Rectal smooth muscle tissue (tissue), 1 donor: ENCODE results near the gene MGRN1.

Source experiments
- H3K27ac ChIP-seq: one replicate; pipeline ENCODE4 v1.7.0; 2013; ENCODE audit warnings: low read depth, low read length, inconsistent platforms
- H3K27me3 ChIP-seq: one replicate; pipeline ENCODE4 v1.7.0; 2013; ENCODE audit warnings: low read length; ENCODE audit not compliant: control insufficient read depth, insufficient read depth
- H3K36me3 ChIP-seq: one replicate; pipeline ENCODE4 v1.7.0; 2013; ENCODE audit warnings: low read length; ENCODE audit not compliant: control insufficient read depth, insufficient read depth
- H3K4me1 ChIP-seq: one replicate; pipeline ENCODE4 v1.7.0; 2013; ENCODE audit warnings: low read length; ENCODE audit not compliant: control insufficient read depth, insufficient read depth
- H3K4me3 ChIP-seq: one replicate; pipeline ENCODE4 v1.7.0; 2013; ENCODE audit warnings: low read length
- H3K9ac ChIP-seq: one replicate; pipeline ENCODE4 v1.7.0; 2013; ENCODE audit warnings: low read length

Gene MGRN1

DNA sequence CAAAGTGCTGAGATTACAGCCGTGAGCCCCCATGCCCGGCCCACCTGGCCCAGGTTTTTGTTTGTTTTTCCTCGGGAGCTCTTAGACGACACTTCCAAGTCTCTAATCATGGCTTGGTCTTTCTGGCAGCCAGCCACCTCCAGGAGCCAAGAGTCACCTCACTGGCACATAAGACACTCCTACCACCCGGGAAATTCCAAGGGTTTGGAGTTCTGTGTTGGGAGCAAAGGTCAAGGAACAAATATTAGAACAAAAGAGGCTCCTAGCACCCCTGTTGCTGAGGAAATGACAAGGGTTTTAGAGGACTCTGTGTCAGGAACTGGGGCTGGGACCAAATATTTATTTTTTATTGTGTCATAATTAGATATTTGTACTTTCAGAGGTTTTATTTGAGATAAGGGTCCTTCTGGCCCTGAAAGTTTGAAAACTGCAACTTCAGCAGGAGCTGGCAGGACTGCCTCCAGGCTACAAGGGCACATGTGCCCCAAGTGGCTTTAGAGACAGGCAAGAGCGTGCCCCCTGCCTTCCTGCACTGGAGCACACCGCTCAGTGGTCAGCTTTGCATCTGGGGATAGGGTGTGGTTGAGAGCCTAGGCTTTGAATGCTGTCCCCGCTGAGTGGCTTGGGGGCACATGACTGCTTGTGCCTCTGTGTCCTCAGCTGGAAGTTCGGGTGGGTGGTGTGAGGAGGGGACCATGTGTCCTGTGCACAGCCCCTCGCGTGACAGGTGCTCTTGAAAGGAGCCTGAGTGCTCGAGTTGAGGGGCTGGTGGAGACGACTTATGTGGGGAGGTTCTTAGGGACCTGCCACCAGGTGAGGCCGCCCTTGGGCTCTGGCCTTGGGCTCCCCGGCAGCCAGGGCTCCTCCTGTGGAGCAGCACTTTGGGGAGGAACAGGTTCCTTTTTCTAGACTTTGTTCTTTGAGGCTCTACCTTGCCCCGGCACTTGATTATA is 29.7 kb downstream of the MGRN1 start:
- Histone ChIP-seq H3K9ac (no peak overlapping the region), H3K27ac (no peak overlapping the region), H3K4me3 (no peak overlapping the region), H3K4me1 (no peaks in the 10 kb centered on the region), H3K36me3 (peaks cover 33% of the 10 kb centered on the region), H3K27me3 (no peaks in the 10 kb centered on the region)

DNA sequence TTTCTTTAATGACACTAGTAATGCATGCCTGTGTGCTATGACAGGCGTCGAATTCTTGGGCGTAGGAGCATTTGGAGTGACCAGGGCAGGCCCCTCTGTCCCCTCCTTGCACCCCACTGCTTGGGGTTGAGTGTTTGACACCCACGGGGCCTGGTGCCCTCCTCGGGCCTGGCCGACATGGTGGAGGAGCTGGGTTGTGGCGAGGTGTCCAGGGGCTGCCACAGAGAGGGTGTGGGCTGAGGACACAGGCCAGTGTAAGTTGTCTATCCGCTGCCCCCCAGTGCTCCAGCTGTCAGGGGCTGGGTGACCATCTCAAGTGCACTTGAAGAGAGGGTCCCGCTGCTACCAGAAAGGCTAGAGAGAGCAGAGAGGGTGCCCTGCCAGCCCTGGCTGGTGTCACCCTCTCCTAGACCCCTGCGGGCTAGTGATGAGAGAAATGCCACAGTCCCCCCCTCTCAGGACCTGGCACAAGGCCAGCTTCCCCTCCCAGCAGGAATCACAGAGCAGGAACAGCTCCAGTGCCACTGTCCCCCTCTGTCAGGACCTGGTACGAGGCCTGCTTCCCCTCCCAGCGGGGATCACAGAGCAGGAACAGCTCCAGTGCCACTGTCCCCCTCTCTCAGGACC is 30.5 kb downstream of the MGRN1 start:
- Histone ChIP-seq H3K4me1 (peaks cover 2% of the 10 kb centered on the region), H3K36me3 (peaks cover 33% of the 10 kb centered on the region), H3K4me3 (no peak overlapping the region), H3K27ac (no peak overlapping the region), H3K9ac (no peak overlapping the region), H3K27me3 (no peaks in the 10 kb centered on the region)

DNA sequence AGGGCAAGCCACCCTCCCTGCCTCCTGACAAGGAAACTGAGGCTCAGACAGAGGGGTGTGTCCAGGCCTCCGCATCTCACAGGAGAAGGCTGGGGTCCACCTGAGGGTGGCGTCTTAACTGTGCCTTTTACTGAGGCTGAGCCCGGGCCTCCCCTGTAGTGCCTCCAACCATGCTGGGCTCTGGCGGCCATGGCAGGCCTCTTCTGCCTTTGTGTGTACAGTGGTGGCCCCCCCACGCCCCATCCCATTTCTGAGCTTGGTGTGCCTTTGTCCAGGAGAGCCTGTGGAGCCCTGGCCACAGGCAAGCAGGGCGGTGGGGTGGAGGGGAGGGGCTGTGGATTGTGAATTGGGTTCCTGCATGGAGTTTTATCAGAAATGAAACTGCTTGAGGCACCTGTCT is 31.2 kb downstream of the MGRN1 start:
- H3K4me1 ChIP-seq: peaks cover 2% of the 10 kb centered on the region
- H3K4me3 ChIP-seq: no peak overlapping the region
- H3K27ac ChIP-seq: no peak overlapping the region
- peaks cover 30% of the 10 kb centered on the region for H3K36me3 ChIP-seq
- no peak overlapping the region for H3K9ac ChIP-seq
- H3K27me3 ChIP-seq: no peaks in the 10 kb centered on the region

GRCh38 chr16:4656221-4656620 is 31.6 kb downstream of the MGRN1 start:
- H3K9ac ChIP-seq: no peak overlapping the region
- peaks cover 31% of the 10 kb centered on the region for H3K36me3 ChIP-seq
- no peaks in the 10 kb centered on the region for H3K27me3 ChIP-seq
- no peak overlapping the region for H3K4me3 ChIP-seq
- no peak overlapping the region for H3K27ac ChIP-seq
- peaks cover 2% of the 10 kb centered on the region for H3K4me1 ChIP-seq

DNA sequence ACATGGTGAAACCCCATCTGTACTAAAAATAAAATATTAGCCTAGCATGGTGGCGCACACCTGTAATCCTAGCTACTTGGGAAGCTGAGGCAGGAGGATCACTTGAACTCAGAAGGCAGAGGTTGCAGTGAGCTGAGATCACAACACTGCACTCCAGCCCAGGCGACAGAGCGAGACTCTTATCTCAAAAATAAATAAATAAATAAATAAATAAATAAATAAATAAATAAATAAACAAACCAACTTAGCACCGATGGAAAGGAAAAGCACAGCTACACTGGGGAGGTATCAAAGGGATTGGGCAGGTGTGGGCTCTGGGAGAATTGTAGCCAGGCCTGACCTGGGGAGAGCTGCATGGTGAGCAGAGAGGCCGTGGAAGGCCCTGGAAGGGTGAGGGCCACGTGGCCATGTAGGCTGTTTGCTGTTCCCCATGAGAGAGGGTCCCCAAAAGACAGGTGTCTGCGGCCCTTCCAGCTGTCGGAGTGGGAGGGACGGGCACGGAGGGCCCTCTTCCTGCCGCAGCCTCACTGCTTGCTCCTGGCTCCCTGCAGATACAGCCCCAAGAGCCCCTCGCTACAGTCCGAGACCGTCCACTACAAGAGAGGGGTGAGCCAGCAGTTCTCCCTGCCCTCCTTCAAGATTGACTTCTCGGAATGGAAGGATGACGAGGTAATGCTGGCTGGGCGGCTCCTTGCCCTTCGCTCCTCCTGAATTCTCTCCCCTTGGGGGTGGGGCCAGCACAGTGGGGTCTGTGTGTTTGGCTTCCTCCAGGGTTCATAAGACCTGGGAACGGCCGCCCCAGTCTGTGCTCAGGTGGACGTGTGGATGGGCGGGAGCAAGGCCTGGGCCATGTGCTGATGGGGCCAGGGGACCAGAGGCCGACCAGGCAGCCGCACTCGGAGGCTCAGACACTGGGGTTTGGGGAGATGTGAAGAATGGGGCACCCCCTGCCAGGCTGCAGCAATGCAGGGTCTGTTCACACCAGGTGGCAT is 32.4 kb downstream of the MGRN1 start:
- no peak overlapping the region for H3K9ac ChIP-seq
- no peak overlapping the region for H3K4me3 ChIP-seq
- no peaks in the 10 kb centered on the region for H3K27me3 ChIP-seq
- no peak overlapping the region for H3K27ac ChIP-seq
- H3K4me1 ChIP-seq: peaks cover 2% of the 10 kb centered on the region
- H3K36me3 ChIP-seq: peaks cover 29% of the 10 kb centered on the region

DNA sequence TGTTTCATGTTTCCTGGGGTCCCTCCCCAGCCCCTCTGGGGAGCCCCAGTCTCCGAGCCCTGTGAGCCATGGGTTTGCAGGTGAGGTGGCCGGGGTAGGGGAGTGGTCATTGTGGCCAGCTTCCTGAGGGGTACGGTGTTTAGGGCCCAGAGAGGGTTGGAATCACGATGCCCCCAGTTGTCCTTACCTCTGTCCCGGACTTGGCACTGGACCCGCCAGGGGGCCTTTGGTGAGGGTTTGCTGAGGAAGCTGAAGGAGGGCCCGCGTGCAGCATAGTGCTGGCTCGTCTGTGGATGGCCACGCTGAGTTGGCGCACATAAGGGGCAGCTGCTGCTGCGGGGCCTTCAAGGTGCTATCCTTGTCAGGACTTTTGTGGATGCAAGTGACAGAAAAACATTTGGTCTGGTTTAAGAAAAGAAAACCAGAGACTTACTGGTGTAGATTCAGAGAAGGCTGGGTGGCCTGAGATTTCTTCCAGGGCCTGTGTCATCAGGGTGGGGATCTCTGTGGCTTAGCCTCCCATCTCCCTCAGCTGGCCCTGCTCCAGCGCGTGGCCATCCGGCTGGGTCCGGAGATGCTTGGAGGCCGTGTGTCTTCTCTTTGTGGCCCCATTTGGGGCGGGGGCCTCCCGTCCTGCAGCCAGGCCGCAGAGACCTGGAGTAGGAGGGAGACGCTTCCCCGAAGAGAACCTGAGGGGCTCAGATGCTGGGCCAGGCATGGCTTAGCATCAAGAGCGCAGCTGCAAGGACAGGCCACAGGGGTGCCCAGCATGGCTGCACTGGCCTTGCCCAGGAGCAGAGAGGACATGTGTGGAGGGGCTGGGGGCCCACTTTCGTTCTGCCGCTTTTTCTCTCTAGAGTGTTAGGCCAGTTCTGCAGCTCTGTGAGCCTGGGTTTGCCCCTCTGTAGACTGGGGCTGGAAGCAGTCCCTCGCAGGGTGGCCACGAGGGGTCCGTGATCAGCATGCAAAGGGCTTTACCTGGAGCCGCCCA is 35.0 kb downstream of the MGRN1 start:
- H3K27me3 ChIP-seq: no peaks in the 10 kb centered on the region
- H3K36me3 ChIP-seq: peaks cover 24% of the 10 kb centered on the region
- no peak overlapping the region for H3K9ac ChIP-seq
- H3K4me1 ChIP-seq: peaks cover 2% of the 10 kb centered on the region
- no peak overlapping the region for H3K4me3 ChIP-seq
- H3K27ac ChIP-seq: no peak overlapping the region

DNA sequence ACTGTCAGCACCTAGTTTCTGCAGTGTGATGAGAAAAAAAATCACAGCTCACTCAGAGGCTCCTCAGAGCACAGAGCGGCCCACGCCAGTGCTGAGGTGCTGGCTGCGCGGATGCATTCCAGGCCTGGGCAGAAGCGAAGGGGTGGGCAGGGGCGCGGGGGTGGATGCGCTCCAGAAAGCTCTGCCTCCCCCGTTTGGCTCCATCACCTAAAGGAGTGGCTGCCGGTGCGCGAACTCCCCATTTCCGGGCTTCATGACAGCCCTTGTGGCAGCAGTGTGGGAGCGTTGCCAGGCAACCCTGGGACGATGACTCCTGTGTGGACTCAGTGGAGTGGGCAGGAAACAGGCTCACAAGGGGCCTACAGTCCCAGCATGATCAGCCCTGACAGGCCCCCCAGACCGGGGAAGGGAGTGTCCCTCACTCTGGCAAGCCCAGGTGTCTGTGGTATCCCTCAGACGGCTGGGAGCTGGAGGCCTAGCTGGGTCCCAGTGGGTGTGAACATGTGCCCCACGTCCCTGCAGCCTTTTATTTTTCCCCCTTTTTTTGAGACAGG is 35.9 kb downstream of the MGRN1 start:
- no peak overlapping the region for H3K27ac ChIP-seq
- H3K4me1 ChIP-seq: peaks cover 2% of the 10 kb centered on the region
- H3K9ac ChIP-seq: no peak overlapping the region
- H3K4me3 ChIP-seq: no peak overlapping the region
- peaks cover 19% of the 10 kb centered on the region for H3K36me3 ChIP-seq
- H3K27me3 ChIP-seq: no peaks in the 10 kb centered on the region

DNA sequence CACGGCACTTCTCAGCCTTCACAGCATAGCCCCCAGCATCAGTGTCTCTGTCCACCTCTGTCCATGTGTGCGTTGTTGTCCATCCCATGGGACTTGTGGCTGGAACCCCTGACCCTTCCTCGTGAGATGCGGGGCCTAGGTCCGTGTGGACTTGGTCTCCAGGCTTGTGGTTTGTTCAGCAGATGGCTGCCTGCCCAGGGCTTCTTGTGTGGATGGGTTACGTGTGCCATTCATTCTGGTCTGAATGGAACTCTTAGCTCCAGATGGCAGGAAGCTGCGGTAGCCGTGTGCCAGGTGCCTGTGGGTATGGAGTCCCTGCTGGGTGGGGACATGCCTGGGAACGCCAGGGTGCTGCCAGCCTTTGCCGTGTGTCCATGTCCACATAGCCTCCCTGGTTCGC is 37.0 kb downstream of the MGRN1 start:
- H3K36me3 ChIP-seq: peaks cover 14% of the 10 kb centered on the region
- no peak overlapping the region for H3K27ac ChIP-seq
- no peak overlapping the region for H3K4me3 ChIP-seq
- H3K27me3 ChIP-seq: no peaks in the 10 kb centered on the region
- H3K4me1 ChIP-seq: peaks cover 2% of the 10 kb centered on the region
- H3K9ac ChIP-seq: no peak overlapping the region

DNA sequence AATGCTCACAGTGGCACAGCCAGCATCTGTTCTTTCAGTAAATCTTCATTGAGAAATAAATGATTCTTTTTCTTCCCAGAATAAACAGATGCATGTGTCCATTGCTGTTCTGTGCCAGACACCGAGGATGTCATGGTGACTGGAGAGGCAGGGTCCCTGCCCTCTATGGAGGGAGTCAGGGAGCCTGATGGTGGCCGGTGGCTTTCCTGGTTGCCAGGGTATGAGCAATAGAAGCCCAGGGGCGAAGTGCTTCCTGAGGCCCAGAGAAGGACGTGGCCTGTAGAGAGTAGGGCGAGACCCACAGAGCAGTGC is 38.8 kb downstream of the MGRN1 start:
- H3K27ac ChIP-seq: no peak overlapping the region
- H3K4me1 ChIP-seq: peaks cover 2% of the 10 kb centered on the region
- H3K4me3 ChIP-seq: no peak overlapping the region
- H3K27me3 ChIP-seq: no peaks in the 10 kb centered on the region
- peaks cover 21% of the 10 kb centered on the region for H3K36me3 ChIP-seq
- no peak overlapping the region for H3K9ac ChIP-seq

GRCh38 chr16:4663777-4664465 is 39.3 kb downstream of the MGRN1 start:
- H3K4me1 ChIP-seq: peaks cover 2% of the 10 kb centered on the region
- no peak overlapping the region for H3K9ac ChIP-seq
- no peak overlapping the region for H3K27ac ChIP-seq
- no peaks in the 10 kb centered on the region for H3K27me3 ChIP-seq
- H3K4me3 ChIP-seq: no peak overlapping the region
- H3K36me3 ChIP-seq: peaks cover 26% of the 10 kb centered on the region
